Measurements from ENCODE around the gene CACNB4.

DNA sequence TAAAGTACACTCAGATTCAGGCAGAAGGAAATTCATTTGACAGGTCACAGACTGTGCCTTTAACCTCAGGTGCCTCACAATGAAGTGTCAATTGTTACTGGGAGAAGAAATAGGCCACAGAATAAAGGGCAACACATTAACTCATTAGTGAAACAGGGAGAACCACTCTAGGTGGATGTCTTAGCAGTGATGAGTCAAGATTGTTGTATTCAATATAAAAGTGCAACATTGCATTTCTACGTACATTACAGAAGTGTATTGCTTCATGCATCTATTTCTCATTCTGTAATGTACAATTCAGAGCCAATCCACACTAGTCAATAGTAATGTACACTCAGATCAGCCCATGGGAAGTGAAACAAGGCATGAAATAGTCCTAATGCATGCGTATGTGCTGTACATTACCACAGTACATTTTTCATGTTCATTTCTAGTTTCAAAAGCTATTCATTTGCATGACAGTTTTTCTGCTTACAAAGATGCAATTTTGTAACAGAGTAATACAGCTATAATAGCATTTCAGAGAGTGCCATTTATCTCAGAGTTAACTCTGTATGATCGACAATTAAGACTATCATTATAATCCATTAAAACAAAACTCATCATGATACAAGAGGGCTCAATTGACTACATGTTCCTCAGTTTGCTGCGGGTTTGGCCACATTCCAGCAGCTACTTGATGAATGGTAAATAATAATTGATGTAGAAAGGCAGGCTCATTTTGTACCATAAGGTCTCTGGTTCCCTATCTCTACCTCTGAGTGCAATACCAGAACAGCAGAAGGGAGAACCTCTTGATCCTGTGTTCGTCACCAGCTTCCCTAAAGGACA is 258.4 kb downstream of the CACNB4 start:
- TF ChIP-seq, protein P1, sequence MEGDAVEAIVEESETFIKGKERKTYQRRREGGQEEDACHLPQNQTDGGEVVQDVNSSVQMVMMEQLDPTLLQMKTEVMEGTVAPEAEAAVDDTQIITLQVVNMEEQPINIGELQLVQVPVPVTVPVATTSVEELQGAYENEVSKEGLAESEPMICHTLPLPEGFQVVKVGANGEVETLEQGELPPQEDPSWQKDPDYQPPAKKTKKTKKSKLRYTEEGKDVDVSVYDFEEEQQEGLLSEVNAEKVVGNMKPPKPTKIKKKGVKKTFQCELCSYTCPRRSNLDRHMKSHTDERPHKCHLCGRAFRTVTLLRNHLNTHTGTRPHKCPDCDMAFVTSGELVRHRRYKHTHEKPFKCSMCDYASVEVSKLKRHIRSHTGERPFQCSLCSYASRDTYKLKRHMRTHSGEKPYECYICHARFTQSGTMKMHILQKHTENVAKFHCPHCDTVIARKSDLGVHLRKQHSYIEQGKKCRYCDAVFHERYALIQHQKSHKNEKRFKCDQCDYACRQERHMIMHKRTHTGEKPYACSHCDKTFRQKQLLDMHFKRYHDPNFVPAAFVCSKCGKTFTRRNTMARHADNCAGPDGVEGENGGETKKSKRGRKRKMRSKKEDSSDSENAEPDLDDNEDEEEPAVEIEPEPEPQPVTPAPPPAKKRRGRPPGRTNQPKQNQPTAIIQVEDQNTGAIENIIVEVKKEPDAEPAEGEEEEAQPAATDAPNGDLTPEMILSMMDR (conservative IDR thresholded peaks at IDR 0.05; ENCODE audit: low read length) = no peak
- TF ChIP-seq EZH2phosphoT487 (IDR thresholded peaks at IDR 0.05; ENCODE audit: borderline replicate concordance) = no peak

Measured in Loucy (cell line).